ENCODE measurements around the gene TSSK6.

TSSK6 gene

DNA sequence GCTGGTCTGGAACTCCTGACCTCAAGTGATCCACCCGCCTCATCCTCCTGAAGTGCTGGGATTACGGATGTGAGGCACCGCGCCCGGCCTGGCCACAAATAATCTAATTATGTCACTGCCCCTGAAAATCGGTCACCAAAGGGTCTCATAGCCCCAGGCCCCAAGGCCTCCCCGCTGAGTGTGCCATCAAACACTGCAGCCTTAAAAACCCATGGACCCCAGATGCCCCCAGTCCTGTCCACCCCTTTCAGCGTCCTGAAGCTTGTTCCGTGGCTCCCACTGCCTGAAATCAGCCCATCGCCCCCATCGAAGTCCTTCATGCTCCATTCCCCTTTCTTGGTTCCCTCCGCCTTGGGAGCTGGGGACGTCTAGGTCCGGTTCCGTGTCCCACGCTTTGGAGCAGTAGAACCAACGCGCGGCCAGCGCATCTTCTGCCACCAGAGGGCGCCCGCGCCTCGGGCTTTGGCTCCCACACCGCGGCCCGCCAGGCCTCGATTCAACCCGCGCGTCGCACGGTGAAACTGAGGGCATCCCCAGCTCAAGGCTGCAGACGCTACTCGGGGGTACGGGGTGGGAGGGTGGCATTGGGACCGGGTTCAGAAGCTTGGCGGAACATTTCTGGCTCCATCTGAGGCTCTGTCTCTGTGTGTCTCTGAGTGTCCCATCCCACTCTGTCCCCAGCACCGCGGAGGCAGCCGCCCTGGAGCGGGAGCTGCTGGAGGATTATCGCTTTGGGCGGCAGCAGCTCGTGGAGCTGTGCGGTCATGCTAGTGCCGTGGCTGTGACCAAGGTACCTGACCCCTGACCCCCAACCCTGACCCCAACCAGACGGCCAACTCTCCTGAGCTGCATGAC, 16.8 kb upstream of the TSSK6 start:
- in situ Hi-C loops (cut with HindIII; ENCODE audit: low sequenced_read_pairs), result loop anchor here (5.0 to 10.0 kb wide), 3 partner anchors 60 to 197 kb away; partner anchors contain the start of gene ATP13A1

- in situ Hi-C loops (cut with HindIII; ENCODE audit: low sequenced_read_pairs), result loop anchor here (5.0 to 10.0 kb wide), 3 partner anchors 61 to 196 kb away; partner anchors contain the start of gene ATP13A1
These were observed 15.5 kb upstream of the TSSK6 start for GRCh38 chr19:19530889-19531288.

DNA sequence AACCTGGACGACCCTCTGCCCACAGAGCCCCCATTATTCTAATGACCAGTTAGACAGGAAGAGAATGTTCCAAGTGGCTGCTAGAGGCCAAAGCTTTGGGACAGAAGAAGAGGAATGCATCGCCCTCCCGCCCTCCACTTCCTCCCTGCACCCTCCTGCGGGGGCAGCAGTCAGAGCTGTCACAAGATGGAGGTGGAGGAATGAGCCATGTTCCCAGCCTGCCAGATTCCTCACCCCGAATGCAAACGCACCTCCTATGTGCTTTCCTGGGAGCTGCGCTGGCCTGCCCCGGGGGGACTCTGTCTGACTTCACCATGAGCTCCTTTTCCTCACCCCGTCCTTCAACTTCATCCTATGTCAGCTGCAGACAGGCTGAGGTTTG, 15.1 kb upstream of the TSSK6 start:
- in situ Hi-C loops (cut with HindIII; ENCODE audit: low sequenced_read_pairs), result loop anchor here (5.0 to 10.0 kb wide), 3 partner anchors 62 to 196 kb away; partner anchors contain the start of gene ATP13A1

- in situ Hi-C loops (cut with HindIII; ENCODE audit: low sequenced_read_pairs), result loop anchor here (5.0 to 10.0 kb wide), 3 partner anchors 62 to 195 kb away; partner anchors contain the start of gene ATP13A1
These were observed 14.6 kb upstream of the TSSK6 start for GRCh38 chr19:19529783-19530422.

DNA sequence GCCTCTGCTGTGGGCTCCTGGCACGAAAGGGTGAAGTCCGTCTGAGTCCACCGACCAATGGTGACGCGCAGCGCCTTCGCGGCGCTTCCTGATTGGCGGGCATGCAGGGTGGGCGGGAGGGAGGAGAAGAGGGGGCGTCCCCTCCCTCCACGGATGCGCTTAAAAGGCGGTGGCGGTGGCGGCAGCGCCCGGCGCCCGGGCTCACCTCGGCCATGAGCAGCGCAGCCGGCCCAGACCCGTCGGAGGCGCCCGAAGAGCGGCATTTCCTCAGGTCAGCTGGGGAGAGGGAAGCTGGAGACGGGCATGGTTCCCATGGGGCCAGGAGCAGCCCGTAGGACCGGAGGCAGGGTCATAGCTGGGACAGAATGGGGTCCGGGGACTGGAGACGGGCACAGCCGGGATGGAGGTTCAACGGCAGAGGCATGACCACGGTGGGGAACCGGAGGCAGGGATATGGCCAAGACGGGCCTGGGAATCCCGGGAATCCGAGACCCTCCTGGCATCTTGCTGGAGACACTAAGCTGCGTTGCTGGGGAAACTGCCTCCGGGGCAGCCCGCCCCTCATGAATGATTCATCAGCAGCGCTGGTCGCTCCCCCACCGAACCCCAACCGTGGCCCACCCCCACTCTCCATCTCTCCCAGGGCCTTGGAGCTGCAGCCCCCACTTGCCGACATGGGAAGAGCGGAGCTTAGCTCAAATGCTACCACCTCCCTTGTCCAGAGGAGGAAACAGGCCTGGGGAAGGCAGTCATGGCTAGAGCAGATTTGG, 13.6 kb upstream of the TSSK6 start, which contains the start of gene YJEFN3:
Gene YJEFN3 (plus strand): TSS at position 191 of the 770 bp plus-strand sequence. CDS start 22 bp downstream, at position 213.
- in situ Hi-C loops (cut with HindIII; ENCODE audit: low sequenced_read_pairs), result no loop called here

DNA sequence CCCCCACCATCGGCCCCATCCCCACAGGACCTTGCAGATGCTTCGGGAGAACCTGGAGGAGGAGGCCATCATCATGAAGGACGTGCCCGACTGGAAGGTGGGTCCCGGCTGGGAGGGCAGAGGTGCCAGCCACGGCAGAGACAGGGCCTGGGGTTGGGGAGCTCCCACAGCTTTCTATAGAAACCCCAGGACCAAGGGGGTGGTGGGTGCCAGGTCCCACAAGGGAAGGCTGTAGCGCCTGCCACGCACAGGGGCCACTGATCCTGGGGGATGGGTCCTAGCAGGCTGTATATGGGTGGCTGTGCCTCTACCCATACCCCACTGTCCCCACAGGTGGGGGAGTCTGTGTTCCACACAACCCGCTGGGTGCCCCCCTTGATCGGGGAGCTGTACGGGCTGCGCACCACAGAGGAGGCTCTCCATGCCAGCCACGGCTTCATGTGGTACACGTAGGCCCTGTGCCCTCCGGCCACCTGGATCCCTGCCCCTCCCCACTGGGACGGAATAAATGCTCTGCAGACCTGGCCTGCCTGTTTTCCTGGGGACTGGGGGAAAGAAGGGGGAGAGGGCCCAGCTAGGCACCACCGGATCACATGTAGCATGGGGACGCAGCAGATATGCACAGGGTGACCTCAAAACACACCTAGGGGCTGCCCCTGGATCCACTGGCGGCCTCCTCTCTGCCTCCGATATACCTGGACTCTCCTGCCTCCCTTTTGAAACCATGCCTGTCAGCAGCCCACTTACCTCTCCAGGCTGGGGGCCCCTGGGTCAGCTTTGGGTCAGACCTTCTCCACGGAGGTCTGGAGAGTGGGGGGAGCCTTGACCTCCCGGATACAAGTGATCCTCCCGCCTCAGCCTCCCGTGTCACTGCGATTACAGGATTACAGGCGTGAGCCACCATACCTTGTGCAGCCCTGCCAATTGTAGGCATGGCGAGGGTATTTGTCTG, 12.6 kb upstream of the TSSK6 start:
- in situ Hi-C loops (cut with HindIII; ENCODE audit: low sequenced_read_pairs), result no loop called here

GRCh38 chr19:19527371-19527656, 12.0 kb upstream of the TSSK6 start:
- in situ Hi-C loops (cut with HindIII; ENCODE audit: low sequenced_read_pairs), result no loop called here

DNA sequence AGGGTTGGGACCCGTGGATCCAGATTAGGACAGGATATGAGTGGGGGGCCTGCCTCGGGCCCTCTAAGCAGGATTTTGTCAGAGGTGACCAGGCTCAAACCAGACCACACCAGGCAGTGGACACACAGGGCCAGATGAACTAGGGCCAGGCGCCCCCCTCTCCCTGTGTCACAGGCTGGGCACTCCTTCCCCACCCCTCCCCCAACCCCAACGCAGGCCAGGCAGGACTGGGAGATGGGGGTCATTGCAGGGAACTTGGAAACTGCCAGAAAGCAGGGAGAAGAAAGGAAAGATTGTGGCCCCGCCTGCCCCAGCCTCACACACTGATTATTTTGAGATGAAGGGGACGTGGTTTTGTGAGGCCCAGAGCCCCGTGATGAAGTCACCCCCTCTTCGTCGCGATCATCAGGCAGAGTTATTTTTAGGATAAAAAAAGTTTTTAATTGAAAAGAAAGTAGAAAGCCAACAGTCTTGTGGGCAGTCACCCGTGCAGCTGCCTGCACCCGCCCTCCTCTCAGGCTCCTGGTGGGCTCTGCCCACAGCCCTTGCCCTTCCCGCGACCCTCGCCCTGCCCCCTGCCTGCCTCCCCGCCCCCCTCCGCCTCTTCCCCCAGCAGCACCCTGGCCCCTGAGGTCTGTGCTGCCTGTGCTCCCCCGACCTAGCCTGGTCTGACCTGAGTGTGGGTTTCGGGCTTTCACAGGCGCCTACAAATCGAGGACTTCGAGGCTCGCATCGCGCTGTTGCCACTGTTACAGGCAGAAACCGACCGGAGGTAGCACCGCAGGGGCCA, 11.4 kb upstream of the TSSK6 start:
- in situ Hi-C loops (cut with HindIII; ENCODE audit: low sequenced_read_pairs), result no loop called here

DNA sequence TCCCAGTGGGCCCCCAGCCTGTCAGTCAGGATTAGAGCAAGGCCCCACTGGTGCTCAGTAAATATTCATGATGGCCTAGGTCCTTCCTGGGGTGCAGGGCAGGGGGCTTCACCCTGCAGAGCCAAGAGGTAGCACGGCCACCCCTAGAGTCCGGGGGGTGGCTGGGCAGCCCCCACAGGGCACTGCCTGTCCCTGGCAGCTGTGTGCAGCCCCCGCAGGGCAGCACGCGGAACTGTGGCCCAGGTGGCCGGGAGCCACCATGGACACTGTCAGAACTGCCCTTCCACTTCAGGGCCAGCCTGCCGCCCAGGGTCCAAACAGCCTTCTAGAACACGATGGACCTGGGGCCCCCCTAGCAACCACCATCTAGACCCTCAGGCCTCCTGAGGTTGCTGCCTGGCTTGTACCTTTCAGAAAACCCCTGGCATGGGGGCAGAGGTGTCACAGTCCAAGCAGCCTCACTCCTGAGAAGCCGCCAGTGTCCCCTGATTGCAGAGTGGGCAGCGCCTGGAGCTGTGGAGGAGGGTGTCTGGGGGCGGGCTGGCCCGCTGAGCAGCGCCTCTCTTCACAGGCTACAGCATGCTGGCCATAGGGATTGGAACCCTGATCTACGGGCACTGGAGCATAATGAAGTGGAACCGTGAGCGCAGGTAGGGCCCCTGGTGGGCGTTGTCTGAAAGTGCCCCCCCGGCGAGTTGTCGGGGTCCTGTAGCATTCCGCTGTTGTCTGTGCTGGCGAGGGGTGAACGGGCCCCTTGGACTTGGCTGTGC, 10.4 kb upstream of the TSSK6 start:
- in situ Hi-C loops (cut with HindIII; ENCODE audit: low sequenced_read_pairs), result no loop called here

DNA sequence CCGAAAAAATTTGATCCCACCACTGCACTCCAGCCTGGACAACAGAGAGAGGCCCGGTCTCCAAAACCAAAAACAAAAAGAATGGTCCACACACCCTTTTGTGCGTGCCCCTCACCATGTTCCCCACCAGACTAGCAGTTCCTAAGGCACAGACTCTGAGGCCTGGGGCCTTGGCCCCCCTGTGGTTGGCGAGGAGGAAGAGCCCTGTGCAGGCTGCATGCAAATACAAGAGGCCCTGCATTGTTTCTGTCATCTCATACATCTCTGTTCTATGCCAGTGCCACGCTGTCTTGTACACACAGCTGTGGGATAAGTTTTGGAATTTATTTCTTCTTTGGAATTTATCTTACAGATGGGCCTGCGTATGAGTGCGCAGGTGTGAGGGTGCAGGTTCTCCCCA, 8.7 kb upstream of the TSSK6 start:
- in situ Hi-C loops (cut with HindIII; ENCODE audit: low sequenced_read_pairs), result no loop called here

GRCh38 chr19:19523177-19523576, 7.8 kb upstream of the TSSK6 start:
- in situ Hi-C loops (cut with HindIII; ENCODE audit: low sequenced_read_pairs), result no loop called here

DNA sequence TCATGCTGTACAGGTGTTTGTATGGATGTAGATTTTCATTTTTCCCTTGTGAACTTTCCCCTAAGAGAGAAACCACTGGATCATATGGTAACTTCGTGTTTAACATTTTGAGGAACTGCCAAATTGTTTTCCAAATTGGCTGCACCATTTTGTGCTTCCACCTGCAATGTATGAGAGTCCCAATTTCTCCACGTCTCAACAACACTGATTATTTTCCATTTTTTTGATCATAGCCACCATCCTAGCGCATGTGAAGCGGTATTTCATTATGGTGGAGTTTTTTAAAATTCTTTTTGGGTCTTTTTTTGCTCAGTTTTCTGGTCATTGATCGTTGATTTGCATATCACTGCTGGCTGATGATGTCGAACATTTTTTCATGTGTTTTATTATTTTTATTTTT, 5.6 kb upstream of the TSSK6 start:
- in situ Hi-C loops (cut with HindIII; ENCODE audit: low sequenced_read_pairs), result no loop called here

GRCh38 chr19:19517235-19517619, 1.9 kb upstream of the TSSK6 start:
- in situ Hi-C loops (cut with HindIII; ENCODE audit: low sequenced_read_pairs), result no loop called here

GRCh38 chr19:19515642-19516519, 533 bp upstream of the TSSK6 start, which contains the start of gene NDUFA13:
TSS of gene NDUFA13 (plus strand) at chr19:19516225. CDS start at chr19:19516239, 14 bp downstream.
- in situ Hi-C loops (cut with HindIII; ENCODE audit: low sequenced_read_pairs), result no loop called here

- in situ Hi-C loops (cut with HindIII; ENCODE audit: low sequenced_read_pairs), result no loop called here
These were observed 1.1 kb downstream of the TSSK6 start for GRCh38 chr19:19514215-19514657.

DNA sequence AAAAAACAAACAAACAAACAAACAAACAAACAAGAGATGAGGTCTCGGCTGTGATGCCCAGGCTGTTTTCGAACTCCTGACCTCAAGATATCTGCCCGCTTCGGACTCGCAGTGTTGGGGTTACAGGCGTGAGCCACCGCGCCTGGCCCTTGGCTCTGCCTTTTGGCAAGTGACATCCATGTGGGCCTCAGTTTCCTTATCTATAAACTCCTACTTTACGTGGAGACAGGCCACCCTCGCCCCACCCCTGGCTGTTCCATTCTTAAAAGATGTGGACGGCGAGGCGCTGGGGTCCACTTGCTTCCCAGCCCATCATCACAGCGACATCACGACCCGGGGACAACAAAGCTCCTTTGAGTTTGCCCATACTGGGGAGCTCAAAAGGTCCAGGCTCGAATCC, 1.7 kb downstream of the TSSK6 start:
- in situ Hi-C loops (cut with HindIII; ENCODE audit: low sequenced_read_pairs), result no loop called here

GRCh38 chr19:19510432-19510831, 4.9 kb downstream of the TSSK6 start:
- in situ Hi-C loops (cut with HindIII; ENCODE audit: low sequenced_read_pairs), result no loop called here

DNA sequence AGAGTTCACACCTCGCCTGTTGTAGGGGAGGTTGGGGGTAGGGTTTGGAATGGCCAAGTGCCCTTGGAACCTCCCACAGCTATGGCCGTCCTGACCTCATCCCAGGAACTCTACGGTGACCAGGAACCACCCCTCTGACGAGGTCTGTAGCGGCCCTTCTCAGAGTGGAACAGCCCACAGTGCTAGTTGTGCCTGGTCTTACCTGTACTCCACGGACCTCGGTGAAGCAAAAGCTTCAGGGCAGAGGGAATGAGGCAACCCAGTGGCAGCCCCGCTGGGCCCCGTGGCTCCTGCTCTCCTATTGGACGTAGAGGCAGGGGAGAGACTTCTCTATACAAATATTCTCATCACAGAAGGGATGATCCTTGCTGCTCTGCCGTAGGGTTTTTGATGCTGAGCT, 7.1 kb downstream of the TSSK6 start:
- in situ Hi-C loops (cut with HindIII; ENCODE audit: low sequenced_read_pairs), result loop anchor here (10.0 kb wide), 1 partner anchor 173 kb away; no protein-coding TSS in a partner anchor

All from endothelial cell of hepatic sinusoid (primary cell).